ENCODE measurements around the gene CCDC169.

The CCDC169 gene

DNA sequence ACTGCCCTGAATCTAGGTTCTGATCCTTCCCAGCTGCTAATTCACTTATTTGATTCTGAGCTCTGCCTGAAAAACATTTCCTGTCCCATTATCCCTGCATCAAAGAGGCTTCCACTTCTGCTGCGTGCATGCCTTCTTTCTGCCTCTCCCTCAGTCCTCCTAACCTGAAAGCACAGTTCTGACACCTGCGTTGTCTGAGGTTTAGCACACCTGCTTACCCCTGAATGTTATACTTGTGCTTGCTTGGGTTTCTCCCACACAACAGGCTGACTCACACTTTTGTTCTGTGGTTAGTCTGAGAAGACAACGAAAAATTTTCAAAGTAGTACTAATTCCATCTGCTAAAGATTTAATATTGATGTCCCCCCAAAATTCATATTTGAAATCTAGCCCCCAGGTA is 80.2 kb downstream of the CCDC169 start:
- Histone ChIP-seq H3K79me2 (ENCODE audit: insufficient read depth, low read length) (no peaks in the 10 kb centered on the region), H2AFZ (ENCODE audit: low read length) (no peak overlapping the region), H3K4me3 (ENCODE audit: low read length, poor library complexity, severe bottlenecking) (no peak overlapping the region), H3K4me2 (ENCODE audit: low read depth, low read length, poor library complexity, severe bottlenecking) (no peak overlapping the region), H4K20me1 (ENCODE audit: insufficient read depth, low read length, poor library complexity, severe bottlenecking) (no peaks in the 10 kb centered on the region), H3K9ac (ENCODE audit: low read depth, low read length, poor library complexity, severe bottlenecking) (no peak overlapping the region), H3K9me2 (replicated peaks; ENCODE audit: low read depth, low read length) (no peaks in the 10 kb centered on the region), H3K9me3 (ENCODE audit: insufficient read depth, low read depth, low read length) (no peaks in the 10 kb centered on the region), H3F3A (ENCODE audit: low read depth) (no peaks in the 10 kb centered on the region), H3K4me1 (ENCODE audit: insufficient read depth, low read length, poor library complexity, severe bottlenecking) (no peaks in the 10 kb centered on the region), H3K36me3 (ENCODE audit: insufficient read depth, low read length) (no peaks in the 10 kb centered on the region), H3K27me3 (ENCODE audit: insufficient read depth, low read length, poor library complexity, severe bottlenecking) (no peaks in the 10 kb centered on the region)
- TF ChIP-seq EZH2phosphoT487 (IDR thresholded peaks at IDR 0.05; ENCODE audit: borderline replicate concordance) = no peak
- TF ChIP-seq, protein P1, sequence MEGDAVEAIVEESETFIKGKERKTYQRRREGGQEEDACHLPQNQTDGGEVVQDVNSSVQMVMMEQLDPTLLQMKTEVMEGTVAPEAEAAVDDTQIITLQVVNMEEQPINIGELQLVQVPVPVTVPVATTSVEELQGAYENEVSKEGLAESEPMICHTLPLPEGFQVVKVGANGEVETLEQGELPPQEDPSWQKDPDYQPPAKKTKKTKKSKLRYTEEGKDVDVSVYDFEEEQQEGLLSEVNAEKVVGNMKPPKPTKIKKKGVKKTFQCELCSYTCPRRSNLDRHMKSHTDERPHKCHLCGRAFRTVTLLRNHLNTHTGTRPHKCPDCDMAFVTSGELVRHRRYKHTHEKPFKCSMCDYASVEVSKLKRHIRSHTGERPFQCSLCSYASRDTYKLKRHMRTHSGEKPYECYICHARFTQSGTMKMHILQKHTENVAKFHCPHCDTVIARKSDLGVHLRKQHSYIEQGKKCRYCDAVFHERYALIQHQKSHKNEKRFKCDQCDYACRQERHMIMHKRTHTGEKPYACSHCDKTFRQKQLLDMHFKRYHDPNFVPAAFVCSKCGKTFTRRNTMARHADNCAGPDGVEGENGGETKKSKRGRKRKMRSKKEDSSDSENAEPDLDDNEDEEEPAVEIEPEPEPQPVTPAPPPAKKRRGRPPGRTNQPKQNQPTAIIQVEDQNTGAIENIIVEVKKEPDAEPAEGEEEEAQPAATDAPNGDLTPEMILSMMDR (conservative IDR thresholded peaks at IDR 0.05; ENCODE audit: low read length) = no peak

GRCh38 chr13:36214163-36214921 is 83.3 kb downstream of the CCDC169 start, which contains the start of gene SOHLH2:
TSS of gene SOHLH2 (minus strand) at chr13:36214556. CDS start at chr13:36214526, 30 bp downstream.
- no peaks in the 10 kb centered on the region for H4K20me1 ChIP-seq (ENCODE audit: insufficient read depth, low read length, poor library complexity, severe bottlenecking)
- H2AFZ ChIP-seq (ENCODE audit: low read length) = no peak within 1 kb of the TSS
- no peaks in the 10 kb centered on the region for H3K9me2 ChIP-seq (replicated peaks; ENCODE audit: low read depth, low read length)
- no peaks in the 10 kb centered on the region for H3F3A ChIP-seq (ENCODE audit: low read depth)
- H3K4me3 ChIP-seq (ENCODE audit: low read length, poor library complexity, severe bottlenecking) = no peak within 1 kb of the TSS
- H3K9ac ChIP-seq (ENCODE audit: low read depth, low read length, poor library complexity, severe bottlenecking) = no peak within 1 kb of the TSS
- no peaks in the 10 kb centered on the region for H3K4me1 ChIP-seq (ENCODE audit: insufficient read depth, low read length, poor library complexity, severe bottlenecking)
- H3K9me3 ChIP-seq (ENCODE audit: insufficient read depth, low read depth, low read length) = no peaks in the 10 kb centered on the region
- H3K79me2 ChIP-seq (ENCODE audit: insufficient read depth, low read length) = no peaks in the 10 kb centered on the region
- H3K4me2 ChIP-seq (ENCODE audit: low read depth, low read length, poor library complexity, severe bottlenecking) = no peak within 1 kb of the TSS
- no peaks in the 10 kb centered on the region for H3K36me3 ChIP-seq (ENCODE audit: insufficient read depth, low read length)
- H3K27me3 ChIP-seq (ENCODE audit: insufficient read depth, low read length, poor library complexity, severe bottlenecking) = no peaks in the 10 kb centered on the region
- TF ChIP-seq EZH2phosphoT487 (IDR thresholded peaks at IDR 0.05; ENCODE audit: borderline replicate concordance) = no peak
- TF ChIP-seq, protein P1 (conservative IDR thresholded peaks at IDR 0.05; ENCODE audit: low read length) = no peak

DNA sequence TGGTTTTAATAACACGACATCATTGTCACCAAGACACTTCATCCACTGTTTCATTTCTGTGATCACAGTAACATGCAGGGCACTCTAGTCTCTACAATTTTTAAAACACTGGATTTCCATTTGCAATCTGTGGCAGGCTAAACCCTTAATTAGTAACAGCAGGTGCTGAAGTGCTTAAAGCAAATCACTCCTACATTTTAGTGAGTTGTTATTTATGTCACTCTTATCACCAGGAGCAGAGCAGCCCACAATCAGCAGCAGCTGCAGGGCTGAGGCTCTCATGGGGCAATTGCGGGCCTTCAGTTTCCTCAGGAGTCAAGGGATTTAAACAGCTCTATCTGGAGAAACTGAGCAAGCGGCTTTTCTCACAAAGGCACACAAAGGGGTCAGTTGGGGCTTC is 84.8 kb downstream of the CCDC169 start:
- Histone ChIP-seq H3F3A (ENCODE audit: low read depth) (no peaks in the 10 kb centered on the region), H3K27me3 (ENCODE audit: insufficient read depth, low read length, poor library complexity, severe bottlenecking) (no peaks in the 10 kb centered on the region), H3K36me3 (ENCODE audit: insufficient read depth, low read length) (no peaks in the 10 kb centered on the region), H3K9ac (ENCODE audit: low read depth, low read length, poor library complexity, severe bottlenecking) (no peak overlapping the region), H3K4me1 (ENCODE audit: insufficient read depth, low read length, poor library complexity, severe bottlenecking) (no peaks in the 10 kb centered on the region), H3K79me2 (ENCODE audit: insufficient read depth, low read length) (no peaks in the 10 kb centered on the region), H3K9me3 (ENCODE audit: insufficient read depth, low read depth, low read length) (no peaks in the 10 kb centered on the region), H3K4me3 (ENCODE audit: low read length, poor library complexity, severe bottlenecking) (no peak overlapping the region), H3K9me2 (replicated peaks; ENCODE audit: low read depth, low read length) (no peaks in the 10 kb centered on the region), H4K20me1 (ENCODE audit: insufficient read depth, low read length, poor library complexity, severe bottlenecking) (no peaks in the 10 kb centered on the region), H2AFZ (ENCODE audit: low read length) (no peak overlapping the region), H3K4me2 (ENCODE audit: low read depth, low read length, poor library complexity, severe bottlenecking) (no peak overlapping the region)
- TF ChIP-seq EZH2phosphoT487 (IDR thresholded peaks at IDR 0.05; ENCODE audit: borderline replicate concordance) = no peak
- TF ChIP-seq, protein P1 (conservative IDR thresholded peaks at IDR 0.05; ENCODE audit: low read length) = no peak

Measured in Loucy (cell line).